ENCODE measurements around the gene RBFA. TPM values are rescaled to one million over a fixed set of nuclear protein-coding genes. Genes with fewer than 3 reads are reported as not detected.
A peak's percentile ranks its signal among the peaks of the same experiment; 100 is the strongest.

The RBFA gene
- total and polyA plus RNA-seq, 10 of the 15 experiments (the other 5 are each of a cell fraction or from before 2014, with no cell fraction given), result 7.2 to 56.0 (median 37.7) TPM

DNA sequence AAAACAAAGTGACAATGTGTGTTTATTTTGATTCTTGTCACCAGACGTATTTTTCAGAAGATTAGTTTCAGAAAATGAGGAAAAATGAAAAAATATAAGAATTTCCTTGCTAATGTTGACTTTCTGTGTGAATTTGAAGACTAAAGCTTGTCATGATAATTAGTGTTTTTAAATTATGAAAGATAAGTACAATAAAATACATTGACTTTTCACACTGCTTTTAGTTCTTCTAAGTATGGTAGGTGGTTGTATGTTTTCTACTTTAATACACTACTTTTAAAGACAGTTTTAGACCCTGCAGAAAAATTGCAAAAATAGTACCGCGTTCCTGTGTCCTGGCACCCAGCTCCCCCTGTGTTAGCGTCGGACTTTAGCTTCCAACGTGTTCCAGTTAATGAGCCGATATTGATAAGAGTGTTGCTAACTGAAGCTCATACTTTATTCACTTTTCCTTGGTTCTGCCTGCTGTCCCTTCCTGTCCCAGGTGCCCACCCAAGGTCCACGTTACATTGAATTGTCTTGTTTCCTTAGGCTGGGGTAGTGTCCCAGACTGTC, 695 bp downstream of the RBFA start:
- peaks cover 16% of the 10 kb centered on the region for H3K79me2 ChIP-seq (ENCODE audit: control insufficient read depth, insufficient read depth, low read length)
- ChIA-PET RAD21 (ENCODE audit: unreplicated experiment) (interaction anchor here (0.7 to 2.1 kb wide), 7 partner anchors 50 to 156 kb away, joined by 3 to 9 read pairs (median 5); partner anchors contain the start of gene ADNP2), SMC1A (ENCODE audit: uncharacterized antibody, unreplicated experiment) (interaction anchor here (0.6 to 2.0 kb wide), 12 partner anchors 23 to 278 kb away, joined by 3 to 9 read pairs (median 3); no protein-coding TSS in a partner anchor), POLR2A (interaction anchor here (1.1 to 1.8 kb wide), 4 partner anchors 46 to 83 kb away, joined by 3 to 6 read pairs (median 4); no protein-coding TSS in a partner anchor), CTCF (interaction anchor here (0.6 to 1.7 kb wide), 8 partner anchors 45 to 654 kb away, joined by 3 to 5 read pairs (median 4); no protein-coding TSS in a partner anchor)
- WGBS (ENCODE audit: insufficient coverage, insufficient replicate concordance, low lambda C conversion rate, missing lambda C conversion rate), result 36% methylated on average over 8 of the region's 8 CpGs
- TF ChIP-seq CBFB (IDR thresholded peaks at IDR 0.05; ENCODE audit: low read depth), result 0 out of 2 replicates have a peak, but pooled peaks have one; percentile 10
- TF ChIP-seq, protein P1, sequence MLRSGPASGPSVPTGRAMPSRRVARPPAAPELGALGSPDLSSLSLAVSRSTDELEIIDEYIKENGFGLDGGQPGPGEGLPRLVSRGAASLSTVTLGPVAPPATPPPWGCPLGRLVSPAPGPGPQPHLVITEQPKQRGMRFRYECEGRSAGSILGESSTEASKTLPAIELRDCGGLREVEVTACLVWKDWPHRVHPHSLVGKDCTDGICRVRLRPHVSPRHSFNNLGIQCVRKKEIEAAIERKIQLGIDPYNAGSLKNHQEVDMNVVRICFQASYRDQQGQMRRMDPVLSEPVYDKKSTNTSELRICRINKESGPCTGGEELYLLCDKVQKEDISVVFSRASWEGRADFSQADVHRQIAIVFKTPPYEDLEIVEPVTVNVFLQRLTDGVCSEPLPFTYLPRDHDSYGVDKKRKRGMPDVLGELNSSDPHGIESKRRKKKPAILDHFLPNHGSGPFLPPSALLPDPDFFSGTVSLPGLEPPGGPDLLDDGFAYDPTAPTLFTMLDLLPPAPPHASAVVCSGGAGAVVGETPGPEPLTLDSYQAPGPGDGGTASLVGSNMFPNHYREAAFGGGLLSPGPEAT (IDR thresholded peaks at IDR 0.05; ENCODE audit: low read depth), result 0 out of 2 replicates have a peak, but pooled peaks have one; percentile 5
- TF ChIP-seq POLR2A (IDR thresholded peaks at IDR 0.05; ENCODE audit: low read depth, low read length), result no peak
- 0 out of 2 replicates have a peak, but pooled peaks have one; percentile 5 for TF ChIP-seq NBN (IDR thresholded peaks at IDR 0.05)
- peak overlapping the region; percentile 67 for H3K9ac ChIP-seq (ENCODE audit: control insufficient read depth, insufficient read depth, low read length)
- intact Hi-C loops (cut with micrococcal nuclease; ENCODE audit: unreplicated experiment) (loop anchor here (1.0 to 5.0 kb wide), 4 partner anchors 48 to 356 kb away; partner anchors contain the start of genes CTDP1 and TXNL4A), in situ Hi-C loops (cut with MboI) (loop anchor here (5.0 kb wide), 1 partner anchor 353 kb away; no protein-coding TSS in a partner anchor)
- H3K27ac ChIP-seq (ENCODE audit: control insufficient read depth, insufficient read depth), result 0 out of 2 replicates have a peak overlapping the region, but pooled peaks have one; percentile 64
- BruUV-seq (replicated peaks), result TSS peak; percentile 60
- no peaks in the 10 kb centered on the region for H3K9me3 ChIP-seq (replicated peaks; ENCODE audit: control insufficient read depth, insufficient read depth, low read length)
- ATAC-seq, result no peak
- no peak for FAIRE-seq
- peak overlapping the region; percentile 82 for H2AFZ ChIP-seq (ENCODE audit: control insufficient read depth, low read depth, low read length)
- no peaks in the 10 kb centered on the region for H3K36me3 ChIP-seq (ENCODE audit: control insufficient read depth in 2 of 2, insufficient read depth in 2 of 2, low read length in 1 of 2)
- peak overlapping the region; percentile 66 for H3K4me2 ChIP-seq (ENCODE audit: control insufficient read depth, insufficient read depth)
- H3K4me3 ChIP-seq, result peak overlapping the region; percentile 79
- peaks cover 3% of the 10 kb centered on the region; the same call in 1 of the 2 replicates for H3K4me1 ChIP-seq (ENCODE audit: control insufficient read depth, insufficient read depth, low read length)
- H4K20me1 ChIP-seq (ENCODE audit: control insufficient read depth, insufficient read depth), result no peaks in the 10 kb centered on the region
- no peaks in the 10 kb centered on the region for H3K27me3 ChIP-seq (replicated peaks in 1 of 2; ENCODE audit: control insufficient read depth in 2 of 2, insufficient read depth in 2 of 2, low read length in 1 of 2)
- no peak for DNase-seq (ENCODE audit: low read depth, low spot score)

Data from GM12878 (cell line).